Testis (tissue), 2 donors: ENCODE measurements around the gene PTPRN2.

Source experiments
- POLR2A ChIP-seq: fragments of 450-650 bp; IDR thresholded peaks from one replicate; pipeline ENCODE4 v1.6.1; 2017; ENCODE audit warnings: antibody characterized with exemption, mild to moderate bottlenecking, moderate library complexity
- TF ChIP-seq, protein P1 (sequence below), 3 experiments: fragments of 450-650 bp in 2 of 3; fragments of 200-600 bp in 1 of 3; sonication (generic) in 1 of 3; IDR thresholded peaks; one replicate each; pipeline ENCODE4 v1.5.1; 2016 to 2019; ENCODE audit warnings: antibody characterized with exemption in 3 of 3, mild to moderate bottlenecking in 2 of 3, moderate library complexity in 1 of 3

DNA sequence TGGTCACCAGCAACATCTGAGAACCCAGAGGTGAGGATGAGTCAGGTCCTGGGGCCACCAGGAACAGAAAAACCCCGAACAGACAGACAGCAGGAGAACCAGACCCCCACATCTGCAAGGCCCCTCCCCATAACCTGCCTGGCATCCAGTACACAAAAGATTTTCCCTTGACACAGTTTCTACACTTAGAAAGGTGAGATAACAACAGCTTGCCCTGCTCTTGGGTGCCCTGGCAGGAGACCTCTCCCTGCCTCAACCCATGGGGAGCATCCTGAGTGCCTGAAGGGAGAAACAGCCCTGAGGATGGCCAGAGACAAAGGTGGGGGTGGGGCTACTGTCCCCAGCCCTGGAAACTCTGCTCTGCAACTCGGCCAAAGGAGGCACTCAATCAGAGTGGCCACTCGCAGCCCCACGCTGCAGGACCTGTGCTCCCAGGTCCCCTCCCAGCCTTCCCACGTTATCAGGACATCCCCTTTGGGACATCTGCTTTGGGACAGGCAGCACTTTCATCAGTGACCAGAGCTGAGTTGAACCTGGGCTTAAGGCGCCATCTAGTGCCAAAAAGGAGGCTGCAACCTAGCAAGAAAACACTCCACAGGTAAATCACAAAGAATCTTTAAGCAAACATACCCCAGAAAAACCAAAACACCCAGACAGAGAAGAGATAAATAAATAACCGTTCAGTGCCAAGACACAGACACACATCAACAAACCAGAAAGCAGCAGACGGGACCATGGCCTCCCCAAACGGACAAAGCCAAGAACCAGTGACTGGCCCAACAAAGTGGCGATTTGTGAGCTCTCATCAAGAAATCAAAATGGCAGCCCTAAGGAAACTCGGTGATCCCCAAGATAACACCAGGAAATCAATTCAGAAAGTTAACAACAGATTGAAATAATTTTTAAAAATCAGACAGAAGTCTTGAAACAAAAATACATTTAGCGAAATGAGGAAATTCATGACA lies 233.7 kb downstream of the PTPRN2 start:
- TF ChIP-seq, protein P1, sequence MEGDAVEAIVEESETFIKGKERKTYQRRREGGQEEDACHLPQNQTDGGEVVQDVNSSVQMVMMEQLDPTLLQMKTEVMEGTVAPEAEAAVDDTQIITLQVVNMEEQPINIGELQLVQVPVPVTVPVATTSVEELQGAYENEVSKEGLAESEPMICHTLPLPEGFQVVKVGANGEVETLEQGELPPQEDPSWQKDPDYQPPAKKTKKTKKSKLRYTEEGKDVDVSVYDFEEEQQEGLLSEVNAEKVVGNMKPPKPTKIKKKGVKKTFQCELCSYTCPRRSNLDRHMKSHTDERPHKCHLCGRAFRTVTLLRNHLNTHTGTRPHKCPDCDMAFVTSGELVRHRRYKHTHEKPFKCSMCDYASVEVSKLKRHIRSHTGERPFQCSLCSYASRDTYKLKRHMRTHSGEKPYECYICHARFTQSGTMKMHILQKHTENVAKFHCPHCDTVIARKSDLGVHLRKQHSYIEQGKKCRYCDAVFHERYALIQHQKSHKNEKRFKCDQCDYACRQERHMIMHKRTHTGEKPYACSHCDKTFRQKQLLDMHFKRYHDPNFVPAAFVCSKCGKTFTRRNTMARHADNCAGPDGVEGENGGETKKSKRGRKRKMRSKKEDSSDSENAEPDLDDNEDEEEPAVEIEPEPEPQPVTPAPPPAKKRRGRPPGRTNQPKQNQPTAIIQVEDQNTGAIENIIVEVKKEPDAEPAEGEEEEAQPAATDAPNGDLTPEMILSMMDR (IDR thresholded peaks at IDR 0.05) = peak in 2 of 3 experiments; percentile 26 to 32
- no peak for TF ChIP-seq POLR2A
